Stimulated activated CD4-positive, alpha-beta T cell treated with anti-CD3 and anti-CD28 coated beads, TNF-alpha, amount 100 ng/mL, for 24 hours (primary cell): ENCODE measurements around the gene INSC.

Experiments used
- DNase-seq, 3 experiments: peaks; one replicate each; pipeline ENCODE4 v3.0.0-alpha.2; 2020; ENCODE audit warnings: low read depth in 3 of 3

The INSC gene

GRCh38 chr11:15189189-15189588, 74.5 kb downstream of the INSC start:
- DNase-seq: no peak

DNA sequence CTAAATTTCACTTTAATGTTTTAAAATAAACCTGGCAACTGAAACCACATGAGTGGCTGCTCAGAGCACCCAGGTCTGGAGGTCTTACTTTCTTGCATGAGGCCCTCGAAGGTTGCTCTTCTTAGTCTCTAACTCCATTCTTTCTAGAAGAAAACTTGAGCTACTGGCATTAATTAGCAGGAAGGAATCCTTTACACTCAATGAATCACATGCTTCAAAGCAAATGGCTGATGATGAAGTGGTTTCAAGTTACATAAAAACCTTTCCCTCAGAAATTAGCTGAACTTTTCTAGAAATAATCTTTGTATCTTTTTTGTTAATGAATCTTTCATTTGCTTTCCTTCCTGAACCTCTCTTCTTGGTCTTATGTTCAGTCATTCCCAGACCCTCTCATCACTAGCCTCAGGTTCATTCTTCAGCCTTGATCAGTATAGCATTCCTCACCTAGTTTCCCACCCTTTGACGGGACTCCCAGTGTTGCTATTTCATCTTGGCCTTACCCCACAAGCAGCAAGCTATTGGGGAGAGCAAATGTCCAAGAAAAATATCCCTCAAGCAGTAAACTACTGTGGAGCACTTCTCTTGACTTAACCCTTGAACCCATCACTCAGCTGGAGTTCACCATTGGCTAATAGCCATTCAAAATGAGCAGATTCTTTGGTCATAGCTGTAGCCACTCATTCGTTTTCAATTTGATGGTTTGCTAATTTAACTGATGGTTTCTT, 75.1 kb downstream of the INSC start:
- DNase-seq: no peak

DNA sequence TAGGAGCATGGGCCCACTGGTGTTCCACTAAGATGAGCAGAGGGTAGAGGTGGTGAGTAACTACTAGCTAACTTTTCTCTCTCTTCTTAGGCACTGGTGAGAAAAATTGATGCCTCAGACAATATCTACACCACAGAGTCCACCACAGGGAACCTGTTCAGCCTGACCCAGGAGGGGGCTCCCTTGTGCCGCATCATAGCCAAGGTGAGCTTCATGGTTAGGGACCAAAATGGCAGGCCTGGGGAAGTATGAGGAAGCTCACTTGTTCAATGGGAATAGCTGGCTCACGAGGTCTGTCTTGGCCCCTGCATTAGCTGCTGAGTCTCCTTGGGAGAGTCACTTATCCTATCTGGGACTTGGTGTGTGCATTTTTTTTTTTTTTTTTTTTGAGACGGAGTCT, 75.9 kb downstream of the INSC start:
- no peak for DNase-seq

GRCh38 chr11:15192005-15192556, 77.4 kb downstream of the INSC start:
- DNase-seq: no peak

GRCh38 chr11:15194671-15195415, 80.1 kb downstream of the INSC start:
- DNase-seq: no peak

- no peak for DNase-seq
Measured at GRCh38 chr11:15195454-15196200, 80.9 kb downstream of the INSC start.

DNA sequence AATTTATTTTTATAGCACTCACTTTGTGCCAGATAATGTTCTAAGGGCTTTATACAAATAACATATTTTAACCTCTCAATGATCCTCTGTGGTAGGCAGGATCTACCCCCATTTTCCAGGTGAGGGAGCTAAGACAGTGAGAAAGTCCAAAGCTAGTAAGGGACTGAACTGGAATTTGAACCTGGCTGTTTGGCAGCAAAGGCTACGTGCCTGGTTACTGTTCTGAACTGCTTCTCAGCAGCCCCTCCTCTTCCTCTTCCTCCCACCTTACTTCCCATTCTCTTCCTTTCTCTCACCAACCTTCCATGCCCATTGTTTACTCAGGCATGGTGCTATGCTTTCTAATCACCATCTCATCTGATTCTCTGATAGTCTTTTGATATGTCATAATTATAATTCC, 82.0 kb downstream of the INSC start:
- DNase-seq: no peak

DNA sequence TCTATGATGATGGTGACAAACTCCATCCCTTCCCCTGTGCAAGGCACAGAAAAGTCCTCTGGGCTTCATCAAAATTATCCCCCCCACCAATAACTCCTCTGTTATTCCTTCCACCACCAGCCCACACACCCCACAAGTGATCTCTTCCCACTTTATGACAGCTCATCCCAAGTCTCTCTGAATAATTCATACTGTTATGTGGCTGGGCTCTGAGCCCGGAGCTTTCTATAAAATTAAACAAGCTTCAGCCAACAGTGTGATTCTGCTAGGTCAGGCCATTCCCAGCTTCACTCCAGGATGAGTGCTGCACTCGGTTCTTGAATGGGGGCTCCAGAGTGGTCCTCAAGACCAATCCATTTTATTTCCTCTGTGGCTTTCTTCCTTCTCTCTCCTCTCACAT, 83.0 kb downstream of the INSC start:
- no peak for DNase-seq

DNA sequence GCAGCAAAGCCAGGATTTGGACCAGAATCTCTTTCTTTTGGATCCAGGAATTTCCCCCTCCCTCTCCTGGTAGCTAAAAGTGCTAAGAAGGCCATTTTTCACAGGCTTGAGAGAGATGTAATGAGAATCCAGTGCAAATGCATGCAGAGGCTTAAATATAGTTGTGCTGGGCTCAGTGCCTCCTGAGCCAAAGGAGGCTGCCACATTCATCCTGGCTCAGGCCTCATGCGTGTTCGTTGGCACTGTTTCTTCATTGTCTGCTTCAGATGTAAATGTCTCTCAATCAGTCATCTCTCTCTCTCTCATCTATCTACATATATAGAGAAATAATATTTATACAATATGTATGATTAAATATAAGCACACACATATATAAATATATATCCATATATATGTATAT, 83.6 kb downstream of the INSC start:
- DNase-seq: no peak

- no peak for DNase-seq
Measured at GRCh38 chr11:15199693-15200092, 85.0 kb downstream of the INSC start.

GRCh38 chr11:15200696-15201095, 86.0 kb downstream of the INSC start:
- DNase-seq: no peak

DNA sequence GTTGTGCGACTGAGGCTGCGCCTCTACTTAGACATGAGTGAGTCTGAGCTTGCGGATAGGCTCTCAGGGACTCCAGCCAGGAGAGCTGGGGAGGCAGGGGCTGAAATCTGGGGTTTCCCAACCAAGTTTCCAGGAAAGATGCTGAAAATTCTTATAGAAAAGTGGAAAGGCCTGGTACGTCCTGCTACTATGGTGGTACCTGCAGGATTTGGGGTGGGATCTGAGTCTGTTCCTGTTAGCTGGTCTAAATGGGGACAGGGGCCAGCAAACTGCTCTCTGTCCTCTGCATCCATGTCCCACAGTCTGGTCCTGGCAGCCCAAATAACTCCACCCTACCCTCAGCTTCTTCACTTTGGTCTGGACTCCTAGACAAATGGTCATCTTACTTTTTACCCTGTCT, 86.9 kb downstream of the INSC start:
- no peak for DNase-seq

- DNase-seq: no peak
Measured at GRCh38 chr11:15202626-15203025, 87.9 kb downstream of the INSC start.

- DNase-seq: no peak
Measured at GRCh38 chr11:15204711-15205110, 90.0 kb downstream of the INSC start.

GRCh38 chr11:15206791-15207190, 92.1 kb downstream of the INSC start:
- DNase-seq: no peak

DNA sequence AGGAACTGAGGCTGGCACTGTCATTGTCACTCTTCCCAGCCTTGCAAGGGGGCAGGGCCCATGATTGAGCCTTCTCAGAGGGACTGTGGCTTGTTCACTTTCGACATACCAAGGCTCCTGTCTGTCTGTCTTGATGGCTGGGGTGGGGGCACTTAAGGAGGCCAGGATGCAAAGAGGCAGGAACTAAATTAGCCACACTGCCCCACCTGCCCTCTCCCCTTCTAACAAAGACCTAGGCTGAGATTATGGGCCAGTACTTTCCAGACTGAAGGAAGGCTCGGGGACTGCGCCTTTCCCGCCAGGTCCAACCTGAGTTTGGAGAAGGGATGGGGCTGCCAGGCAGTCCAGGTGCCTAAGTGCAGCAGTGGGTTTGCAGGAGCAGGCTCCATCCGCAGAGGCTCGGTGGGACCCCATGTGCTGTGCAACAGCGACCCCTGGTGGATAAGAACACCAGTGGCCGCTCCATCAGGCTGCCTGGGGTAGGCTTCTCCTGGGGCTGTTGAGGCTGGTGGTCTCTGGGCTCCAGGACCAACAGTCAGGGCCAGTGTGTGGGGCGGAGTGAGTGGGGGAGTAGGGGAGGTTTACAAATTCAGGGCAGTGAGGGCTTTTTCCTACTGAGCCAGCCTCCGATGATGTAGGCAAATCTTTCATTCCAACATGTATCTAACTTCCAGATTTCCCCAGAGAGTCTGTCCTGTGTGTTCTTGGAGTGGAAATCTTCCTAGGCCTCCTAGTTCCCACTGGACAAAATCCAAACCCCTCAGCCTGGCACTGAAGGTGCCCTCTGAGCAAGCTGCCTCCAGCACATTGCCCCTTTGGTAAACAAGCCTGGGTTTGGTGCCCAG, 93.9 kb downstream of the INSC start:
- peak; percentile 56 to 65 (median 59) for DNase-seq

DNA sequence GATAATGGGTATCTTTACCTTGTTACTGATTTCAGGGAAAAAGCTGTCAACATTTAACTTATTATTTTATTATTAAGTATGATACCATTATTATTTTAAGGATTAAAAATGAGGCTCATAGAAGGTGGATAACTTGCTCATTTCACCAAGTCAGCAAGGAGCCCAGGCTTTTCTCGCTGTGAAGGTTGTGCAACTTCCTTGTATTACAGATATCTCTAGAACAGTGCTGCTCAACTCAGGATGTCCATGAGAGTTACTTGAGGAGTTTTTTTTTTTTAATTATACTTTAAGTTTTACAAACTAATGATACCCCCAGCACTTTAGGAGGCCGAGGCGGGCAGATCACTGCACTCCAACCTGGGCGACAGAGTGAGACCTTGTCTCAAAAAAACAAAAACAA, 98.2 kb downstream of the INSC start:
- DNase-seq: no peak

GRCh38 chr11:15213471-15214231, 98.9 kb downstream of the INSC start:
- DNase-seq: no peak

DNA sequence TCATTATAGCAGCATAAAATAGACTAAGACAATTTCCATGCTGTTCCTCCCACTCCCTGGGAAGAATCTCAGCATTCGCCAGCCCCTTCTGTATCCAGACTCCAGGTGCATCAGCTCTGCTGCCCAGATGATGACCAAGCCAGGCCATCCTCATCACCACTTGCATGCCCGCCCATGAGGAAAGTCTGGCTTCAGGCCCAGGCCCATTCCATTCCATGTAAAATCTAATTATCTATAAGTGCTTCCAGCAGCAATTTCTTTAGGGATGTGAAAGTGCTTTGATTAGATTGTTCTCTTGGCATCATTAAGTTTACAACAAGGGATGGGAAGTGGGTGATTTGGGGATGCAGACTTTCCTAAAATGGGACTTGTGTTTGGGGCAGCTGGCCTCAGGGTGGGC, 100.3 kb downstream of the INSC start:
- DNase-seq: no peak

GRCh38 chr11:15216678-15217077, 102.0 kb downstream of the INSC start:
- no peak for DNase-seq

DNA sequence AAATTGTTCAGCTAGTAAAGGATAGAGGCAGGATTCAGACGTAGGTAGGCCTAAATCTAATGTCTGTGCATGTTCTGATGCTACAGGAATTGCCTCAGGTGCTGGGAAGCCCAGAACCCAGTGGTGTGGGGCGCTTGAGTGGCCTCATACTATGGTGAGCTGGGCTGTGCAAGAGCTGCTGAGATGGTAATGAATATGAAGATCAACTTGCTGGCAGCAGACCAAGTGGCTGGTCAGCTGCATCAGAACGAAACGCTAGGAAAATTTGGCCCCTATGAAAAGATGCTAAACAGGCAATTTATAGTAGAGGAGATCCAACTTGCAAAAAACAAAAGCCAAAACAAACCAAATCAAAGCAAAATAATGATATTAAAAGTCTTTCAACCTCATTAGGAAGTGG, 102.7 kb downstream of the INSC start:
- no peak for DNase-seq
